ENCODE measurements around the gene MRPL42. TPM values are rescaled to one million over a fixed set of nuclear protein-coding genes. Genes with fewer than 3 reads are reported as not detected.

MRPL42 gene
- total RNA-seq, 1 experiment from 2014 or later = 121 TPM

- TF ChIP-seq ZNF425 (CRISPR knock-in tag; conservative IDR thresholded peaks at IDR 0.05) (no peak), ZNF423 (CRISPR knock-in tag; IDR thresholded peaks at IDR 0.05) (no peak), SMAD4 (CRISPR knock-in tag; IDR thresholded peaks at IDR 0.05) (0 out of 2 replicates have a peak, but pooled peaks have one; percentile 22), GABPB1 (CRISPR knock-in tag; IDR thresholded peaks at IDR 0.05) (peak; percentile 58), ZNF532 (CRISPR knock-in tag; IDR thresholded peaks at IDR 0.05; ENCODE audit: borderline replicate concordance) (no peak), NR2C2 (CRISPR knock-in tag; IDR thresholded peaks at IDR 0.05) (no peak), ZNF396 (CRISPR knock-in tag; IDR thresholded peaks at IDR 0.05; ENCODE audit: borderline replicate concordance) (no peak), ZNF121 (CRISPR knock-in tag; IDR thresholded peaks at IDR 0.05) (no peak), TEAD1 (CRISPR knock-in tag; IDR thresholded peaks at IDR 0.05) (peak; percentile 82; the same call in 1 of the 2 replicates), ZNF263 (CRISPR knock-in tag; IDR thresholded peaks at IDR 0.05; ENCODE audit: low read depth) (no peak), NFE2L1 (CRISPR knock-in tag; IDR thresholded peaks at IDR 0.05) (no peak), MXD4 (CRISPR knock-in tag; IDR thresholded peaks at IDR 0.05; ENCODE audit: borderline replicate concordance) (no peak), SMAD3 (CRISPR knock-in tag; IDR thresholded peaks at IDR 0.05; ENCODE audit: borderline replicate concordance) (no peak), CBFB (CRISPR knock-in tag; IDR thresholded peaks at IDR 0.05; ENCODE audit: low read depth) (no peak), AFF4 (CRISPR knock-in tag; IDR thresholded peaks at IDR 0.05; ENCODE audit: borderline replicate concordance) (no peak)
- TF ChIP-seq, protein P1, sequence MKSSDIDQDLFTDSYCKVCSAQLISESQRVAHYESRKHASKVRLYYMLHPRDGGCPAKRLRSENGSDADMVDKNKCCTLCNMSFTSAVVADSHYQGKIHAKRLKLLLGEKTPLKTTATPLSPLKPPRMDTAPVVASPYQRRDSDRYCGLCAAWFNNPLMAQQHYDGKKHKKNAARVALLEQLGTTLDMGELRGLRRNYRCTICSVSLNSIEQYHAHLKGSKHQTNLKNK (CRISPR knock-in tag; IDR thresholded peaks at IDR 0.05) = no peak
- TF ChIP-seq, protein P2, sequence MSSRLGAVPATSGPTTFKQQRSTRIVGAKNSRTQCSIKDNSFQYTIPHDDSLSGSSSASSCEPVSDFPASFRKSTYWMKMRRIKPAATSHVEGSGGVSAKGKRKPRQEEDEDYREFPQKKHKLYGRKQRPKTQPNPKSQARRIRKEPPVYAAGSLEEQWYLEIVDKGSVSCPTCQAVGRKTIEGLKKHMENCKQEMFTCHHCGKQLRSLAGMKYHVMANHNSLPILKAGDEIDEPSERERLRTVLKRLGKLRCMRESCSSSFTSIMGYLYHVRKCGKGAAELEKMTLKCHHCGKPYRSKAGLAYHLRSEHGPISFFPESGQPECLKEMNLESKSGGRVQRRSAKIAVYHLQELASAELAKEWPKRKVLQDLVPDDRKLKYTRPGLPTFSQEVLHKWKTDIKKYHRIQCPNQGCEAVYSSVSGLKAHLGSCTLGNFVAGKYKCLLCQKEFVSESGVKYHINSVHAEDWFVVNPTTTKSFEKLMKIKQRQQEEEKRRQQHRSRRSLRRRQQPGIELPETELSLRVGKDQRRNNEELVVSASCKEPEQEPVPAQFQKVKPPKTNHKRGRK (CRISPR knock-in tag; IDR thresholded peaks at IDR 0.05; ENCODE audit: borderline replicate concordance) = no peak
- TF ChIP-seq, protein P3, sequence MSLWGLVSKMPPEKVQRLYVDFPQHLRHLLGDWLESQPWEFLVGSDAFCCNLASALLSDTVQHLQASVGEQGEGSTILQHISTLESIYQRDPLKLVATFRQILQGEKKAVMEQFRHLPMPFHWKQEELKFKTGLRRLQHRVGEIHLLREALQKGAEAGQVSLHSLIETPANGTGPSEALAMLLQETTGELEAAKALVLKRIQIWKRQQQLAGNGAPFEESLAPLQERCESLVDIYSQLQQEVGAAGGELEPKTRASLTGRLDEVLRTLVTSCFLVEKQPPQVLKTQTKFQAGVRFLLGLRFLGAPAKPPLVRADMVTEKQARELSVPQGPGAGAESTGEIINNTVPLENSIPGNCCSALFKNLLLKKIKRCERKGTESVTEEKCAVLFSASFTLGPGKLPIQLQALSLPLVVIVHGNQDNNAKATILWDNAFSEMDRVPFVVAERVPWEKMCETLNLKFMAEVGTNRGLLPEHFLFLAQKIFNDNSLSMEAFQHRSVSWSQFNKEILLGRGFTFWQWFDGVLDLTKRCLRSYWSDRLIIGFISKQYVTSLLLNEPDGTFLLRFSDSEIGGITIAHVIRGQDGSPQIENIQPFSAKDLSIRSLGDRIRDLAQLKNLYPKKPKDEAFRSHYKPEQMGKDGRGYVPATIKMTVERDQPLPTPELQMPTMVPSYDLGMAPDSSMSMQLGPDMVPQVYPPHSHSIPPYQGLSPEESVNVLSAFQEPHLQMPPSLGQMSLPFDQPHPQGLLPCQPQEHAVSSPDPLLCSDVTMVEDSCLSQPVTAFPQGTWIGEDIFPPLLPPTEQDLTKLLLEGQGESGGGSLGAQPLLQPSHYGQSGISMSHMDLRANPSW (CRISPR knock-in tag; conservative IDR thresholded peaks at IDR 0.05; ENCODE audit: low read depth) = no peak
- TF ChIP-seq, protein P4, sequence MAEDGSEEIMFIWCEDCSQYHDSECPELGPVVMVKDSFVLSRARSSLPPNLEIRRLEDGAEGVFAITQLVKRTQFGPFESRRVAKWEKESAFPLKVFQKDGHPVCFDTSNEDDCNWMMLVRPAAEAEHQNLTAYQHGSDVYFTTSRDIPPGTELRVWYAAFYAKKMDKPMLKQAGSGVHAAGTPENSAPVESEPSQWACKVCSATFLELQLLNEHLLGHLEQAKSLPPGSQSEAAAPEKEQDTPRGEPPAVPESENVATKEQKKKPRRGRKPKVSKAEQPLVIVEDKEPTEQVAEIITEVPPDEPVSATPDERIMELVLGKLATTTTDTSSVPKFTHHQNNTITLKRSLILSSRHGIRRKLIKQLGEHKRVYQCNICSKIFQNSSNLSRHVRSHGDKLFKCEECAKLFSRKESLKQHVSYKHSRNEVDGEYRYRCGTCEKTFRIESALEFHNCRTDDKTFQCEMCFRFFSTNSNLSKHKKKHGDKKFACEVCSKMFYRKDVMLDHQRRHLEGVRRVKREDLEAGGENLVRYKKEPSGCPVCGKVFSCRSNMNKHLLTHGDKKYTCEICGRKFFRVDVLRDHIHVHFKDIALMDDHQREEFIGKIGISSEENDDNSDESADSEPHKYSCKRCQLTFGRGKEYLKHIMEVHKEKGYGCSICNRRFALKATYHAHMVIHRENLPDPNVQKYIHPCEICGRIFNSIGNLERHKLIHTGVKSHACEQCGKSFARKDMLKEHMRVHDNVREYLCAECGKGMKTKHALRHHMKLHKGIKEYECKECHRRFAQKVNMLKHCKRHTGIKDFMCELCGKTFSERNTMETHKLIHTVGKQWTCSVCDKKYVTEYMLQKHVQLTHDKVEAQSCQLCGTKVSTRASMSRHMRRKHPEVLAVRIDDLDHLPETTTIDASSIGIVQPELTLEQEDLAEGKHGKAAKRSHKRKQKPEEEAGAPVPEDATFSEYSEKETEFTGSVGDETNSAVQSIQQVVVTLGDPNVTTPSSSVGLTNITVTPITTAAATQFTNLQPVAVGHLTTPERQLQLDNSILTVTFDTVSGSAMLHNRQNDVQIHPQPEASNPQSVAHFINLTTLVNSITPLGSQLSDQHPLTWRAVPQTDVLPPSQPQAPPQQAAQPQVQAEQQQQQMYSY (CRISPR knock-in tag; IDR thresholded peaks at IDR 0.05) = no peak
These were observed at the start of gene MRPL42 (continued) for GRCh38 chr12:93467351-93468007.
